Right lobe of liver (tissue), 6 donors: ENCODE results near the gene VAC14. TPM values are rescaled to one million over a fixed set of nuclear protein-coding genes. Genes with fewer than 3 reads are reported as not detected.
"Not testable (repeated sequence)": the region's sequence is repeated elsewhere in the genome, so short reads cannot be mapped to it uniquely, and the experiment has no call there.

Experiments used
- ATAC-seq, 4 donors: fragments of 200-7000 bp; cut with Tn5 transposase; one replicate each; pipeline ENCODE4 v1.9.1; 2020; ENCODE audit warnings: mild to moderate bottlenecking in 4 of 4, moderate library complexity in 4 of 4
- DNase-seq, 3 donors: peaks; one replicate each; pipeline ENCODE4 v3.0.0-alpha.2; 2020
- H3K27ac ChIP-seq, 3 donors: fragments of 200-600 bp; one replicate each; pipeline ENCODE4 v1.8.0; 2022
- H3K27me3 ChIP-seq, 2 donors: fragments of 200-600 bp; one replicate each; pipeline ENCODE4 v1.8.0; 2022
- H3K36me3 ChIP-seq, 4 donors: fragments of 200-600 bp; sonication (generic) in 1 of 4; one replicate each; pipeline versions ENCODE4 v1.5.1 to v1.8.0; 2017 to 2022; ENCODE audit warnings: control low read depth in 1 of 4
- H3K4me1 ChIP-seq, 4 donors: fragments of 200-600 bp; sonication (generic) in 1 of 4; one replicate each; pipeline versions ENCODE4 v1.5.1 to v1.8.0; 2017 to 2022; ENCODE audit warnings: control low read depth in 1 of 4
- H3K4me3 ChIP-seq, 3 donors: fragments of 200-600 bp; one replicate each; pipeline ENCODE4 v1.8.0; 2022
- H3K9me3 ChIP-seq, 4 donors: fragments of 200-600 bp; sonication (generic) in 1 of 4; one replicate each; pipeline versions ENCODE4 v1.5.1 to v1.8.0; 2017 to 2022; ENCODE audit warnings: control low read depth in 1 of 4
- CTCF ChIP-seq, 4 donors: fragments of 200-600 bp in 3 of 4; fragments of 450-650 bp in 1 of 4; IDR thresholded peaks; one replicate each; pipeline versions ENCODE4 v1.5.1 to v1.8.0; 2016 to 2022; ENCODE audit warnings: antibody characterized with exemption in 4 of 4, mild to moderate bottlenecking in 2 of 4
- POLR2A ChIP-seq: fragments of 450-650 bp; IDR thresholded peaks from one replicate; pipeline ENCODE4 v1.6.1; 2017; ENCODE audit warnings: antibody characterized with exemption, mild to moderate bottlenecking
- WGBS: methylation state at CpG from one replicate; pipeline ENCODE4 v1.1.6; 2018; ENCODE audit warnings: low coverage, low lambda C conversion rate; ENCODE audit not compliant: insufficient coverage; ENCODE audit errors: missing lambda C conversion rate; 5-methylcytosine and 5-hydroxymethylcytosine counted together
- intact Hi-C, 2 donors: fragments of 100-400 bp; cut with DNase I; formaldehyde crosslinking; loops; one replicate each; pipeline versions ENCODE4 v1.11.2 to v1.14.1; 2022
- long read RNA-seq: library from polyadenylated mRNA; unstranded; transcript quantifications from one replicate; pipeline ENCODE4 v2.0.0, GENCODE V29; 2019
- total RNA-seq, 6 experiments: library from RNA; depleted of rRNA in 2 of 6; stranded (reverse); fragments of >200 nt in 2 of 6; fragmentation: NEBNext Ultra II Directional in 3 of 6; extraction: Animal tissue kit (Norgen Biotek cat#: 25700) in 3 of 6; gene quantifications; one replicate each; pipeline versions ENCODE4 v1.1.0 to v1.2.4, GENCODE V29; 2016 to 2023
- donor health status: DM: no; HTN: yes; CAD: no.
- donor health status: DM: no; HTN: no; CAD: no.
- donor health status: DM: no; HTN: no; CAD: no.
- donor health status: DM: no; HTN: yes; CAD: no.
- donor health status: DM: no; HTN: yes; CAD: no.

VAC14 gene
- total RNA-seq: 10 to 100 TPM; 14.3 to 40.2 (median 23.4) TPM
- long read RNA-seq, partial matches to known transcripts: 1 of 1 reads
- long read RNA-seq, other reads (novel, unspliced or antisense): 0 of 1 reads

GRCh38 chr16:70800781-70801480 lies at the start of gene VAC14:
Gene VAC14, minus strand, starts transcription at chr16:70801158. Its CDS starts 258 bp downstream, at chr16:70800900.
- H3K4me3 ChIP-seq: peak within 1 kb of the TSS; percentile 55 to 95 (median 92)
- peak; percentile 56 for TF ChIP-seq POLR2A
- TF ChIP-seq CTCF (IDR thresholded peaks at IDR 0.05): no peak
- DNase-seq (peak; percentile 95 to 97 (median 96)), ATAC-seq (peak; percentile 99 to 100 (median 100))
- H3K9me3 ChIP-seq: no peaks in the 10 kb centered on the region
- intact Hi-C loops: no loop called here
- H3K4me1 ChIP-seq: peaks cover 0 to 15% (median 9%) of the 10 kb centered on the region in 4 donors
- WGBS: 0% methylated on average over 10 of the region's 64 CpGs
- H3K36me3 ChIP-seq: no peaks in the 10 kb centered on the region
- H3K27ac ChIP-seq: peak within 1 kb of the TSS in 2 of 3 donors; percentile 34 to 42
- H3K27me3 ChIP-seq: no peaks in the 10 kb centered on the region

- H3K27ac ChIP-seq, H3K9me3 ChIP-seq, intact Hi-C loops, H3K36me3 ChIP-seq, H3K27me3 ChIP-seq, H3K4me1 ChIP-seq, DNase-seq, H3K4me3 ChIP-seq: not testable (repeated sequence)
- whole genome bisulfite sequencing: 100% methylated on average over 1 of the region's 4 CpGs
- ATAC-seq: peak; percentile 35 to 63 (median 46)
Measured at GRCh38 chr16:70823498-70824118, 22.6 kb upstream of the VAC14 start.

- intact Hi-C loops: not testable (repeated sequence)
- no CpG with 5 or more reads among the region's 2 CpGs for WGBS
Measured at GRCh38 chr16:70822734-70823133, 21.8 kb upstream of the VAC14 start.

GRCh38 chr16:70818088-70818487 lies 17.1 kb upstream of the VAC14 start:
- intact Hi-C loops, H3K27me3 ChIP-seq, H3K4me3 ChIP-seq, H3K27ac ChIP-seq, DNase-seq, H3K4me1 ChIP-seq, H3K36me3 ChIP-seq, H3K9me3 ChIP-seq, ATAC-seq: not testable (repeated sequence)
- WGBS: 22% methylated on average over 1 of the region's 13 CpGs

More at GRCh38 chr16:70822734-70823133, 21.8 kb upstream of the VAC14 start:
- not testable (repeated sequence) for H3K4me1 ChIP-seq, H3K9me3 ChIP-seq, H3K4me3 ChIP-seq, H3K27ac ChIP-seq, H3K36me3 ChIP-seq, H3K27me3 ChIP-seq, ATAC-seq, DNase-seq

- 59% methylated on average over 6 of the region's 9 CpGs for WGBS
- Histone ChIP-seq H3K4me3 (no peak overlapping the region), H3K27me3 (no peaks in the 10 kb centered on the region), H3K9me3 (no peaks in the 10 kb centered on the region), H3K4me1 (no peaks in the 10 kb centered on the region), H3K36me3 (no peaks in the 10 kb centered on the region), H3K27ac (no peak overlapping the region)
- ATAC-seq: no peak
- TF ChIP-seq POLR2A: no peak
- no peak for TF ChIP-seq CTCF (IDR thresholded peaks at IDR 0.05)
- intact Hi-C loops: no loop called here
- DNase-seq: no peak
Measured at GRCh38 chr16:70809392-70810060, 8.6 kb upstream of the VAC14 start.

- no peak for DNase-seq
- H3K4me3 ChIP-seq: no peak overlapping the region
- intact Hi-C loops: no loop called here
- no peaks in the 10 kb centered on the region for H3K27me3 ChIP-seq
- H3K36me3 ChIP-seq: no peaks in the 10 kb centered on the region
- no peaks in the 10 kb centered on the region for H3K9me3 ChIP-seq
- TF ChIP-seq POLR2A: no peak
- TF ChIP-seq CTCF (IDR thresholded peaks at IDR 0.05): no peak
- H3K27ac ChIP-seq: no peak overlapping the region
- H3K4me1 ChIP-seq: no peaks in the 10 kb centered on the region
- ATAC-seq: no peak
Measured at GRCh38 chr16:70808371-70808770, 7.4 kb upstream of the VAC14 start.
